Mesodermal cell (in vitro differentiated cells): ENCODE data around the gene KIF18B.
A peak's percentile ranks its signal among the peaks of the same experiment; 100 is the strongest.

Source experiments
- H3K27ac ChIP-seq: 2 replicates; pipeline ENCODE4 v1.7.0; 2013; ENCODE audit warnings: mild to moderate bottlenecking, low read depth, low read length, moderate library complexity; ENCODE audit not compliant: severe bottlenecking
- H3K36me3 ChIP-seq: 2 replicates; pipeline ENCODE4 v1.7.1; 2013; ENCODE audit warnings: mild to moderate bottlenecking, low read length, moderate library complexity; ENCODE audit not compliant: control insufficient read depth, insufficient read depth
- H3K4me1 ChIP-seq: one replicate; pipeline ENCODE4 v1.7.1; 2013; ENCODE audit warnings: mild to moderate bottlenecking, low read length; ENCODE audit not compliant: insufficient read depth, control insufficient read depth, poor library complexity, severe bottlenecking
- H3K4me3 ChIP-seq: 2 replicates; pipeline ENCODE4 v1.7.0; 2013; ENCODE audit warnings: low read length, control low read depth, mild to moderate bottlenecking; ENCODE audit not compliant: insufficient read depth, poor library complexity, severe bottlenecking; ENCODE audit errors: extremely low read depth
- H3K9me3 ChIP-seq: 2 replicates; pipeline ENCODE4 v1.7.1; 2013; ENCODE audit warnings: mild to moderate bottlenecking, low read length, moderate library complexity; ENCODE audit not compliant: control insufficient read depth
- WGBS, 2 experiments: methylation state at CpG; one replicate each; pipeline ENCODE4 v1.1.5; 2013; ENCODE audit warnings: missing lambda C conversion rate in 2 of 2; ENCODE audit not compliant: insufficient coverage in 2 of 2; 5-methylcytosine and 5-hydroxymethylcytosine counted together

The KIF18B gene

DNA sequence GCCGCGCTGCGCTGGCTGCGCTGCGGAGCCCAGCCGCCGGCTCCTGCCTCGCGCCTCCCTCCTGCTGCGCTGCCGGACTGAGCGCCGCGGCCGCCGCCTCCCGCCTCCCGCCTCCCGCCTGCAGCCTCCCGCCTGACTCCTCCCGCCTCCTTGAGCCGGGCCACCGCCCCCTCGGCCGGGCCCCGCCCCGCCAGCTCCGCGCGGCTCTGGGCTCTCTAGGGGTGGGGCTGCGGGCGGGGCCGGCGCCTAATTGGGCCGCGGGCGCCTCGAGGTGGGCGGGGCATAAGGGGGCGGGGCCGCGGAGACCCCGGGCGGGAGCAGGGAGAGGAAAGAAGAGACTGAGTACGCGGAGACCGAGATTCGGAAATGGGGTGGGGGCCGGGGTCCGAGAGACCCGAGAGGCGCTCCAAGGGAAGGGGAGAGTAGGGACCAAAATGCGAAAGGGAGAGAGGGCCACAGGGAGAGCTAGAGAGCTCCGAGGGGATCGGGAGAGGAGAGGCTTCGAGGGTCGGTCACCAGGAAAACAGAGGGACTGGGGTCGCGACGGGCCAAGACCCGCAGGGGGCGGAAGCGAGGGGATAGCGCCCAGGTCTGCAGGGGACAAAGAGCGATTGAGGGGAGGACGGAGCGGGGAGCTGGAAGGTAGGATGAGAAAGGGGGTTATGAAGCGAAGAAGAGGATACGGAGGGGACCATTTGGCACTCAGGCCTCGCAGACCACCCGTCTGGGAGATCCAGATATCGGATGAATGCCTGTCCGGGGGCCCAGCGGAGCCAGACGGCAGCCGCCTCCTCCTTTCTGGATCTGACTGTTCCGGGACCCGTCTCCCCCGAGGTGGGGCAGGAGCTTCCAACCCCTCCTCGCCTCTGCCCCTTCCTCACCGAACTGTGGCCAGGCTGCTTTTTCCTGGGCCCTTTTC, 20.9 kb upstream of the KIF18B start, which contains the start of gene C1QL1:
C1QL1 (minus strand) TSS at position 79 of the 919 bp plus-strand sequence. CDS start 255 bp downstream, outside the sequence.
- WGBS, 2 experiments, result 1% methylated on average over 35 to 53 of the region's 81 CpGs
- Histone ChIP-seq H3K9me3 (no peaks in the 10 kb centered on the region), H3K4me1 (peaks cover 9% of the 10 kb centered on the region), H3K36me3 (no peaks in the 10 kb centered on the region), H3K27ac (peak within 1 kb of the TSS; percentile 29), H3K4me3 (peak within 1 kb of the TSS; percentile 52)

DNA sequence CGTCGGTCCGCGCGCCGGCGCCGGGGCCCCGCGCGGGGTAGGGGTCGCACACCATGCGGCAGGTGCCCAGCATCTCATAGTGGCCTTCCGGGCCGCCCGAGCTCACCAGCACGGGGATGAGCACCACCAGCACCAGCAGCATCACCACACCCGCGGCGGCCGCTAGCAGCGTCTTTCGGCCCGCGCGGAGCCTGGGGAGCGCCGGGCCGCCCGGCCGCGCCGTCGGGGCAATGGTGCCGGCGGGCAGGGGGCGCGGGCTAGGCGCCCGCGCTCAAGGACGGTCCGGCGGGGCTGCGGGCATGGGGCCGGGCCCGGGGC, 20.3 kb upstream of the KIF18B start:
- 2 to 3% methylated on average over 18 to 27 of the region's 47 CpGs for WGBS, 2 experiments
- Histone ChIP-seq H3K36me3 (no peaks in the 10 kb centered on the region), H3K4me3 (no peak overlapping the region), H3K27ac (no peak overlapping the region), H3K4me1 (peaks cover 9% of the 10 kb centered on the region), H3K9me3 (no peaks in the 10 kb centered on the region)

DNA sequence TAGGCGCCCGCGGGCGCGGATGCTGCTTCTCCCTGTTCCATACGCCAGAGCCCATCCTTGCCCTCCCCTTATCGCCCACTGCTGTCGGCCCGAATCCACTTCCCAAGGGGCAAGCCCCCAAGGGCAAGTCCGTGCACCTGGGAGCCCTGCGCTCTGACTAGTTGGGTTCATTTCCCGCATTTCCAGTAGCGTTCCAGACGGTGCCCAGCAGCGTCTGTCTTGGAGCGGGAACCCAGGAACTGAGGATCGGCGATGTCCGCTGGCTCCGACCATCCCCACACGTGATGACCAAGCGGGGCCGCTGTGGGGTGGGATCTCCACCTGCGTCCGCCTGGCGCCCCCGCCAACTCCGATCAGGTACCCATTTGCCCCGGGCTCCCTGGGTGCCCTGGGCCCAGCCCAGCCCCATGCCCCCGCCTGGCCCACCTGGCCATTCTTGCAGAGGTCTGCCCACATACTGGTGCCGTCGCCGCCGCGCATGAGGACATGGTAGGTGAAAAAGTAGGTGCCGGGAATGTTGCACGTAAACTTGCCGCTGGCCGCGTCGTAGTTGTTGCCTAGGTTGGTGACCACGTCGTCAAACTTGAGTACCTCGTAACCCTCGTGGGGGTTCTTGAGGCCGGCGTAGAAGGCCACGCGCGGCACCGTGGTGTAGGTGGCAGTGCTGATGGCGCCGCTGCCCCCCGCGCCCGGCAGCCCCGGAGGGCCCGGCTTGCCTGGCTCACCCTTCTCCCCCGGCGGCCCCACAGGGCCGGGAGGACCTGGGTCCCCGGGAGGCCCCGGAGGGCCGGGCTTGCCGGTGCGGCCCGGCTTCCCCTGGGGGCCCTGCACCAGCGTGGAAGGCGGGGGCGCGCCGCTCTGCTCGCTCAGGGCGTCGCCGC, 19.7 kb upstream of the KIF18B start:
- no peaks in the 10 kb centered on the region for H3K9me3 ChIP-seq
- H3K4me1 ChIP-seq, result peaks cover 8% of the 10 kb centered on the region
- 6 to 7% methylated on average over 53 to 65 of the region's 76 CpGs for WGBS, 2 experiments
- H3K4me3 ChIP-seq, result no peak overlapping the region
- H3K36me3 ChIP-seq, result no peaks in the 10 kb centered on the region
- no peak overlapping the region for H3K27ac ChIP-seq

DNA sequence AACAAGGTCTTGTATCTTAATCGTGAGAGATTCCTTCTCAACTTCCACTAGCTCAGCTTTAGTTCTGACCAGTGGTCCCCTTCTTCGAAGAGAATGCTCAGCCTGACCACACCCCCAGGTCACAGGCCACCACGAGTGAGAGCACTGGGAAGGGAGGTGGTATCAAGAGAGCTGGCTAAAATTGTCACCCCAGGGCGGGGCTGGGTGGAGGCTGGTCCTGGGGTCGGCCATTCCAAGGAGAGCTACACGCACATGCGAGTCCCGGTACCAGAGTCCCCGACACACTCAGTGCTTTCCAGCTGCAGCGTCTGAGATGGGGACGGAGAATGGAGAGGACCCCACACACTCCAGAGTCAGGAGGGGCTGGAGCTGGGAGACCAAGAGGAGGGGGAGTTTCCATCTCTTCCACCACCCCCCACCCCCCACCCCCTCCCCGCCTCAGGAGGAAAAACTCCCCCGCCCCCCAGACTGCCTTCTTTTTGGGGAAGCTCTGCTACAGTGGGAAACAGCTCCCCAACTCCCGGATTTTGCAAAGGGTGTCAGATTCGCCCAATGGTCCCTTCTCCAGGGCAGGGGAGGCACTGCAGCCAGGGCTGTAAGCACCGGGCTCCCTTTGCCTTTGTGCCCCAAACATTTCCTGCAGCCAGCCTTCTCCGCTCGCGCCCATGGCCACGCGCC, 18.9 kb upstream of the KIF18B start:
- no peak overlapping the region for H3K27ac ChIP-seq
- peaks cover 2% of the 10 kb centered on the region for H3K4me1 ChIP-seq
- no peak overlapping the region for H3K4me3 ChIP-seq
- 22 to 28% methylated on average over 14 to 15 of the region's 21 CpGs for WGBS, 2 experiments
- H3K36me3 ChIP-seq, result no peaks in the 10 kb centered on the region
- no peaks in the 10 kb centered on the region for H3K9me3 ChIP-seq

DNA sequence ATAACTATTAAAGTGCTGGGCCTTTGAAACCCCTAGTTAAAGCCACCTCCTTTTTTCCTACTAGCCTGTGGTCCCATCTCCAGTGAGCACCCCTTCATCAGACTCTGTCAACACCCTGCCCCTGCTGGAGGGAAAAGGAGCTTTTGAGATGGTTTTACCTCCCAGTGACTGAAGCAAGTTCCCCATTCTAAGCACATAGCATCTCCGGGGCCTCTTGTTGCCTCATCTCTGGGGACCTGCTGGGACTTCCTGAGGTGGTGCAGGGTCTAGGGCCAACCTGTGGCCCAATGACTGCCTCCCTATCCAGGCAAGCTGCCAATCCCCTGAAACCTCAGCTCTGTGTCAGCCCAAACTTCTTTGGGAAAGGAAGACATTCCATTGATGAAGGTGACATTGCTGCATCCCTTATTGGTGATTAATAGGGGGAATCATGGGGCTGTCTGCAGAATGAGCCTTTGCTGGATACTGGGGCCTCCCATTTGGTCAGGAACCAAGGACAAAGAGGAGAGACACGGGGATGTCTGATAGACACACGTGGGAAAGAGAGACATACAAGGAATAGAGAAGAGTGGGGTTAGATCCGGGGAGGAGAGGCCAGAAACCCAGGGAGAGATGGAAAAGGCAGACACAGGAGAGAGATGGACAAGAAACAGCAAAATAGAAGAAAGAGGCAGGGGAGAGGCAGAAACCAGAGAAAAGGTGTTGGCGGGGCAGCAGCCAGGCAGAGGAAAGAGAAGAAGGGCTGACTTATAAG, 18.1 kb upstream of the KIF18B start:
- Histone ChIP-seq H3K4me1 (peaks cover 2% of the 10 kb centered on the region), H3K36me3 (no peaks in the 10 kb centered on the region), H3K27ac (no peak overlapping the region), H3K4me3 (no peak overlapping the region), H3K9me3 (no peaks in the 10 kb centered on the region)
- 76 to 87% methylated on average over 5 of the region's 5 CpGs for WGBS, 2 experiments

DNA sequence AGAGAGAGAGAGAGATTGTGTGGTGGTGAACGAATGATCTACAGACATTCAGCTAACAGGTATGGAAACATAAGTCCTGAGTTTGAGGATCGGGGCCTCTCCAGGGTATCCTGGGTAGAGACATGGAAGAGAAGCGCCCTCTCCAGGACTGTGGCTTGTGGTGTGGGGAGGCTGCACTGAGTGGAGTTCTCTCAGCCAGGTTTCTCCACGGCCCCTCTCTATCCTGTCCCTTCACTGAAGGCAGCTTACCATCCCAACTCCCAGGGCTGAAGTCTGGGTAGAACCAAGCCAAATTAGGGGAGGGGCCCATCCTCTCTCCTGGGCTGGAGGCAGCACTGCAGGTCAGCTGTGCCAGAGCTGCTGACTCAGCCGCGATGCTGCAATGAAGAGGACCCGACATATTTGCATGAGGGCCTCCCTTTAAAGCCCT, 14.4 kb upstream of the KIF18B start:
- Histone ChIP-seq H3K4me1 (peaks cover 3% of the 10 kb centered on the region), H3K4me3 (no peak overlapping the region), H3K36me3 (no peaks in the 10 kb centered on the region), H3K27ac (no peak overlapping the region), H3K9me3 (no peaks in the 10 kb centered on the region)
- 28 to 61% methylated on average over 3 of the region's 7 CpGs for WGBS, 2 experiments

DNA sequence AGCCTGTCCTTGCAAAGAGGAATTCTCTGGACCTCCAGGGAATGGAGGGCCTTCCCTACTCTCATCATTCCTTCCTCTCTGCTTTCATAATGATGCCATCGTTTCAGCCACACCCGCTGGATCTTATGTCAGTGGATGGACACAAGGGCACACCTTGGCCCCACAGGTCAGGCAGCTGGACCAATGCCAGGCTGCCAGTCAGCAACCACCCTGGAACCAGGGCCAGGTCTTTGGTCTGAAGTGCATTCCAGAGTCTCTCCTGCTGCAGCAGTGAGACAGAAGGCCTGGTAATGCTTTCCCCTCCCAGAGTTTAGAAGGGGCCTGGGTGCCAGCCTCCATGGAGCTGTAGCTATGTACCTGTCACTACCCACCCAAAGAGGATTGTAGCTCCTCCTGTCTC, 13.1 kb upstream of the KIF18B start:
- Histone ChIP-seq H3K4me3 (no peak overlapping the region), H3K9me3 (no peaks in the 10 kb centered on the region), H3K36me3 (no peaks in the 10 kb centered on the region), H3K27ac (no peak overlapping the region), H3K4me1 (peaks cover 3% of the 10 kb centered on the region)
- 85 to 95% methylated on average over 2 of the region's 2 CpGs for WGBS, 2 experiments

DNA sequence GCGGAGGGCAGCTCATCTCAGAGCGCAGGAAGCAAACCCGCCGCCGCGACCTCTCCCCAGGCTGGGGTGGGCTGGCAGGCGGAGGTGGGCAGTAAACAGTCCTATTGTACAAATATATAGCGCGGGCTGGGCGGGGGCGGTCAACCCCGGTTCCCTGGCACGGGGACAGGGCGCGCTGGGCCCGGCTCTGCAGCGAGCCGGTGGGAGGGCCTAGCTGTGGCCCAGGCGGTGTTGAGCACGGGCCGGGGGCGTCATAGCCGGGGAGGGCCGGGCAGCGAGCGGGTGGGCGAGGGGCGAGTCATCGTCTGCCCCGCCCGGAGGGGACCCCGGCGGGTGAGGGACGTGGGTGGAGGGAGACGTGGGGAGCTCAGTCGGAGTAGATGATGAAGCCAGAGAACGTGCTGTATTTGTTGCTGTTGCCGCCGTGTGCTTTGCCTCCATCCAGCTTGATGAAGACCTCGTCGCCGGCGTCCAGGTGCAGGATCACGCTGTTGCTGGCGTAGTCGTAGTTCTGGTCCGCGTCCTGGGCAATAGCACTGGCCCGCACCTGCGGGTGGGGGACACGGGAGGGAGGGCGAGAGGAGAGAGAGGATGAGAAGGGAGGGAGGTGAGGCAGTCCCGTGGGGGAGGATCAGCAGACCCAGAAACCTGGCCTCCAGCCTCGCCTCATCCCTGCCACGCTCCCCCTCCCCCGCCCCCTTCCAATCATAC, 12.4 kb upstream of the KIF18B start:
- H3K36me3 ChIP-seq, result no peaks in the 10 kb centered on the region
- H3K4me1 ChIP-seq, result peaks cover 3% of the 10 kb centered on the region
- no peak overlapping the region for H3K27ac ChIP-seq
- H3K4me3 ChIP-seq, result no peak overlapping the region
- WGBS, 2 experiments, result 78 to 89% methylated on average over 39 to 52 of the region's 56 CpGs
- H3K9me3 ChIP-seq, result no peaks in the 10 kb centered on the region

DNA sequence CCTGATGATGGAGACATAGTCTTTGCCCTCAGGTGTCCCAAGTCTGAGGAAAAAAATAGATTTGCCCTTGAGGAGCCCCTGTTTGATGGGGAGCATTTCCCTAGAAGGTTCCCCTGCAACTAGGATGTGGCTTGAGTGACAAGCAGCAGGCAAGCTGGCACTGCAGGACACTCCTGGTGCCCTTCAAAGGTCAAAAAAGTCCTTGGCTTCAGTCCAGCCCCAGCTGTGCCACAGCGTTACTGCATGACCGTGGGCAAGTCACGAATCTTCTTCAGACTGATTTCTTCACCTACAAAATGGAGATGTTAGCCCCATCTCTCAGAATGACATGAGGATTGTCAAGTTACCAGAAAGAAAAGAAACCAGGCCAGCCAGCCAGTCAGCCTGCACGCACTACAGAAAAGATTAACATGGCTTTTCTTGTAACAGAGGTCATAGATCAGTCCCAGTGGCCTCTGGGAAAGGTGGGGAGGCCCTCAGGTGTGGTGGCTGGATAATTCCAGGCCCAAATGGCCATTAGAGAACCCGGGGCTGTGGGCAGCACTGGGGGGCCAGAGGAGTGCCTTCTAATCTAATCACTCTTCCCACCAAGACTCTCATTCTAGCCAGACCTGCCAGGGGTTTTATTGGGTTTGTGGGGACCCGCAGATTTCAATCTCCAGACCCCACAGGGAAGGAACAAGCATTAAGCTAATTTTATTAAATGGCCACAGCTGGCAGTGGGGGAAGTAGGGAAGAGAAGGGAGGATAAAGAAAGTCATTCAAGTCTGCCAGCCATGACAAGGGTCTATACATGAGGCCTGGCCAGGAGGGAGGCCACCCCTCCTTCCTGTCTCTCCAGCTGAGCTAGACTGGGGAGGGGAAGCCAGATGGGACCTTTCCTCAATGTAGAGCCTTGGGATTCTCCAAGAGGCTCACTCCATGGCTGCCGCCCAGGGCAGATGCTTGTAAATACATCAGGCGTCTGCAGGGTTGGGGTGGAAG, 9.7 kb upstream of the KIF18B start:
- Histone ChIP-seq H3K4me3 (no peak overlapping the region), H3K4me1 (peaks cover 3% of the 10 kb centered on the region), H3K27ac (no peak overlapping the region), H3K36me3 (no peaks in the 10 kb centered on the region), H3K9me3 (no peaks in the 10 kb centered on the region)
- WGBS, 2 experiments, result 91 to 96% methylated on average over 5 to 6 of the region's 8 CpGs
